ENCODE results near the gene PRSS33.

The PRSS33 gene

GRCh38 chr16:2766430-2767139 is 20.8 kb downstream of the PRSS33 start:
- Histone ChIP-seq H3K9me3 (ENCODE audit: insufficient read depth, low read depth, low read length) (no peaks in the 10 kb centered on the region), H3K79me2 (ENCODE audit: insufficient read depth, low read length) (peaks cover 30% of the 10 kb centered on the region; the same call in 1 of the 2 replicates), H3K9me2 (replicated peaks; ENCODE audit: low read depth, low read length) (no peaks in the 10 kb centered on the region), H3K27me3 (ENCODE audit: insufficient read depth, low read length, poor library complexity, severe bottlenecking) (no peaks in the 10 kb centered on the region), H4K20me1 (ENCODE audit: insufficient read depth, low read length, poor library complexity, severe bottlenecking) (peaks cover 21% of the 10 kb centered on the region), H3K4me2 (ENCODE audit: low read depth, low read length, poor library complexity, severe bottlenecking) (no peak overlapping the region), H3F3A (ENCODE audit: low read depth) (no peaks in the 10 kb centered on the region), H3K4me3 (ENCODE audit: low read length, poor library complexity, severe bottlenecking) (no peak overlapping the region), H3K4me1 (ENCODE audit: insufficient read depth, low read length, poor library complexity, severe bottlenecking) (no peaks in the 10 kb centered on the region), H2AFZ (ENCODE audit: low read length) (no peak overlapping the region), H3K9ac (ENCODE audit: low read depth, low read length, poor library complexity, severe bottlenecking) (no peak overlapping the region), H3K36me3 (ENCODE audit: insufficient read depth, low read length) (peaks cover 90% of the 10 kb centered on the region; the same call in 1 of the 2 replicates)
- no peak for TF ChIP-seq EZH2phosphoT487 (IDR thresholded peaks at IDR 0.05; ENCODE audit: borderline replicate concordance)
- no peak for TF ChIP-seq CTCF (conservative IDR thresholded peaks at IDR 0.05; ENCODE audit: low read length)

GRCh38 chr16:2765462-2766404 is 21.6 kb downstream of the PRSS33 start:
- H2AFZ ChIP-seq (ENCODE audit: low read length): no peak overlapping the region
- H3F3A ChIP-seq (ENCODE audit: low read depth): no peaks in the 10 kb centered on the region
- H3K27me3 ChIP-seq (ENCODE audit: insufficient read depth, low read length, poor library complexity, severe bottlenecking): no peaks in the 10 kb centered on the region
- H3K9me2 ChIP-seq (replicated peaks; ENCODE audit: low read depth, low read length): no peaks in the 10 kb centered on the region
- H3K4me1 ChIP-seq (ENCODE audit: insufficient read depth, low read length, poor library complexity, severe bottlenecking): no peaks in the 10 kb centered on the region
- H3K4me2 ChIP-seq (ENCODE audit: low read depth, low read length, poor library complexity, severe bottlenecking): no peak overlapping the region
- H4K20me1 ChIP-seq (ENCODE audit: insufficient read depth, low read length, poor library complexity, severe bottlenecking): peaks cover 25% of the 10 kb centered on the region
- peaks cover 38% of the 10 kb centered on the region for H3K79me2 ChIP-seq (ENCODE audit: insufficient read depth, low read length)
- no peak overlapping the region for H3K9ac ChIP-seq (ENCODE audit: low read depth, low read length, poor library complexity, severe bottlenecking)
- no peaks in the 10 kb centered on the region for H3K9me3 ChIP-seq (ENCODE audit: insufficient read depth, low read depth, low read length)
- peaks cover 90% of the 10 kb centered on the region; the same call in 1 of the 2 replicates for H3K36me3 ChIP-seq (ENCODE audit: insufficient read depth, low read length)
- no peak for TF ChIP-seq EZH2phosphoT487 (IDR thresholded peaks at IDR 0.05; ENCODE audit: borderline replicate concordance)
- no peak for TF ChIP-seq CTCF (conservative IDR thresholded peaks at IDR 0.05; ENCODE audit: low read length)
- H3K4me3 ChIP-seq (ENCODE audit: low read length, poor library complexity, severe bottlenecking): no peak overlapping the region

GRCh38 chr16:2764718-2765117 is 22.6 kb downstream of the PRSS33 start:
- Histone ChIP-seq H4K20me1 (ENCODE audit: insufficient read depth, low read length, poor library complexity, severe bottlenecking) (peaks cover 35% of the 10 kb centered on the region), H3K4me1 (ENCODE audit: insufficient read depth, low read length, poor library complexity, severe bottlenecking) (no peaks in the 10 kb centered on the region), H3K36me3 (ENCODE audit: insufficient read depth, low read length) (peaks cover 90% of the 10 kb centered on the region; the same call in 1 of the 2 replicates), H3K79me2 (ENCODE audit: insufficient read depth, low read length) (peaks cover 48% of the 10 kb centered on the region), H3K9ac (ENCODE audit: low read depth, low read length, poor library complexity, severe bottlenecking) (no peak overlapping the region), H3K9me3 (ENCODE audit: insufficient read depth, low read depth, low read length) (no peaks in the 10 kb centered on the region), H3K27me3 (ENCODE audit: insufficient read depth, low read length, poor library complexity, severe bottlenecking) (no peaks in the 10 kb centered on the region), H3F3A (ENCODE audit: low read depth) (no peaks in the 10 kb centered on the region), H2AFZ (ENCODE audit: low read length) (no peak overlapping the region), H3K9me2 (replicated peaks; ENCODE audit: low read depth, low read length) (no peaks in the 10 kb centered on the region), H3K4me2 (ENCODE audit: low read depth, low read length, poor library complexity, severe bottlenecking) (no peak overlapping the region), H3K4me3 (ENCODE audit: low read length, poor library complexity, severe bottlenecking) (no peak overlapping the region)
- TF ChIP-seq EZH2phosphoT487 (IDR thresholded peaks at IDR 0.05; ENCODE audit: borderline replicate concordance) (no peak), CTCF (conservative IDR thresholded peaks at IDR 0.05; ENCODE audit: low read length) (0 out of 2 replicates have a peak, but pooled peaks have one; percentile 16)

Data from Loucy (cell line).